SK-N-SH (cell line): ENCODE data around the gene CCDC54.

ENCODE experiments used
- CTCF ChIP-seq: fragments of 200-600 bp; sonication (generic); IDR thresholded peaks from 2 replicates; pipeline ENCODE4 v1.6.1; 2017; ENCODE audit warnings: antibody characterized with exemption, mild to moderate bottlenecking, moderate library complexity
- EP300 ChIP-seq, 2 experiments: IDR thresholded peaks; 2 replicates each; pipeline versions ENCODE4 v1.4.0 to v1.6.1; 2012; ENCODE audit warnings: borderline replicate concordance in 1 of 2, low read depth in 1 of 2, low read length in 1 of 2
- FOSL2 ChIP-seq: IDR thresholded peaks from 2 replicates; pipeline ENCODE4 v1.4.0; 2012; ENCODE audit warnings: low read depth, mild to moderate bottlenecking, moderate library complexity, borderline replicate concordance
- FOXJ3 ChIP-seq: sonication (generic); formaldehyde crosslinking; IDR thresholded peaks from 2 replicates; pipeline ENCODE4 v1.5.1; 2020; ENCODE audit warnings: mild to moderate bottlenecking, missing genetic modification reagents
- GABPA ChIP-seq: IDR thresholded peaks from 2 replicates; pipeline ENCODE4 v1.4.0; 2012; ENCODE audit warnings: low read depth, mild to moderate bottlenecking
- NFIC ChIP-seq: IDR thresholded peaks from 2 replicates; pipeline ENCODE4 v1.4.0; 2012; ENCODE audit warnings: borderline replicate concordance
- NRF1 ChIP-seq: IDR thresholded peaks from 2 replicates; pipeline ENCODE4 v1.6.1; 2012; ENCODE audit warnings: low read depth, mild to moderate bottlenecking, low read length
- PBX3 ChIP-seq: IDR thresholded peaks from 2 replicates; pipeline ENCODE4; 2012
- POLR2AphosphoS5 ChIP-seq: IDR thresholded peaks from 2 replicates; pipeline ENCODE4 v1.6.1; 2012; ENCODE audit warnings: low read depth, low read length
- TF ChIP-seq, protein P1 (sequence below): IDR thresholded peaks from 2 replicates; pipeline ENCODE4 v1.4.0; 2012; ENCODE audit warnings: low read depth, borderline replicate concordance

DNA sequence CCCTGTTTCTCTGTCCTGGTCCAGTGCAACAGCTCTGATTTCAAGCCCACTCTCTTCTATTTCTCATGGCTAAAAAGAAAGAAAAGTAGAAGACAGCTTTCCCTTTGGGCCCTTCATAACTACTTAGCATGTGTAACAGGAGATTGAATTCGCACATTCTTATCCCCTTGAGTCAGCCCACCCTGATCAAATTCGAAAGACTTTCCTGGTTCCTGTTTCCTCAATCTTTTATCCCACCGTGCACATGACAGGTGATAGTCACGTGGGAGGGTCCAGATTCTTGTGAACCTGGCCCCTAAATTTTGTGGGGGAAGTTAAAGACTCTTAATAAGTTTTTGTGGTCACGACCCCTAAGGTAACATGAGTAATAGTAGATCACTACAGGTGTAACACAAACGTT is 4.7 kb upstream of the CCDC54 start:
- TF ChIP-seq CTCF (no peak), POLR2AphosphoS5 (no peak), NRF1 (no peak), GABPA (no peak), NFIC (no peak), EP300 (IDR thresholded peaks at IDR 0.05; ENCODE audit: borderline replicate concordance in 1 of 2, low read depth in 1 of 2, low read length in 1 of 2) (no peak), FOXJ3 (CRISPR knock-in tag) (no peak), PBX3 (no peak), FOSL2 (no peak)
- TF ChIP-seq, protein P1, sequence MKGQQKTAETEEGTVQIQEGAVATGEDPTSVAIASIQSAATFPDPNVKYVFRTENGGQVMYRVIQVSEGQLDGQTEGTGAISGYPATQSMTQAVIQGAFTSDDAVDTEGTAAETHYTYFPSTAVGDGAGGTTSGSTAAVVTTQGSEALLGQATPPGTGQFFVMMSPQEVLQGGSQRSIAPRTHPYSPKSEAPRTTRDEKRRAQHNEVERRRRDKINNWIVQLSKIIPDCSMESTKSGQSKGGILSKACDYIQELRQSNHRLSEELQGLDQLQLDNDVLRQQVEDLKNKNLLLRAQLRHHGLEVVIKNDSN: no peak
